ENCODE data around the gene ZFPM1.

DNA sequence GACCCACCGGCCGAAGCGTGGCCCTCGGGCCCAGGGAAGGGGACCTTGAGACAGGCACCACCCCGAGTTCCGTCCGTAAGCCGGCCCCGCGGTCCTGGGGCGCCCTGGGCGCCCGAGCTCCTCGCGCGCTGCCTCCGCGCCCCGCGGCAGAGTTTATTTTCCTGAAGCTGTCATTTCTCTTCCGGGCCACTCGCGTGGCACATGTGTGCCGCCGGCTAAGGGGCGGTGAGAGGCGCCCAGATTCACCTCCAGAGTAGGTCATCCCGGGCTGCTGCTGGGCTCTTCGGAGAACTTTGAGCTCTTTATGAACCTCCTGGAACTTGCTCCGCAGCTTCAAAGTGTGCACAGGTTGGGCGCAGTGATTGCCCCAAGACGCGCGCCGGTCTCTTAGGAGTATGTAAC lies 117.6 kb downstream of the ZFPM1 start:
- TF ChIP-seq EP300 (IDR thresholded peaks at IDR 0.05), result no peak
- TF ChIP-seq, protein P1, sequence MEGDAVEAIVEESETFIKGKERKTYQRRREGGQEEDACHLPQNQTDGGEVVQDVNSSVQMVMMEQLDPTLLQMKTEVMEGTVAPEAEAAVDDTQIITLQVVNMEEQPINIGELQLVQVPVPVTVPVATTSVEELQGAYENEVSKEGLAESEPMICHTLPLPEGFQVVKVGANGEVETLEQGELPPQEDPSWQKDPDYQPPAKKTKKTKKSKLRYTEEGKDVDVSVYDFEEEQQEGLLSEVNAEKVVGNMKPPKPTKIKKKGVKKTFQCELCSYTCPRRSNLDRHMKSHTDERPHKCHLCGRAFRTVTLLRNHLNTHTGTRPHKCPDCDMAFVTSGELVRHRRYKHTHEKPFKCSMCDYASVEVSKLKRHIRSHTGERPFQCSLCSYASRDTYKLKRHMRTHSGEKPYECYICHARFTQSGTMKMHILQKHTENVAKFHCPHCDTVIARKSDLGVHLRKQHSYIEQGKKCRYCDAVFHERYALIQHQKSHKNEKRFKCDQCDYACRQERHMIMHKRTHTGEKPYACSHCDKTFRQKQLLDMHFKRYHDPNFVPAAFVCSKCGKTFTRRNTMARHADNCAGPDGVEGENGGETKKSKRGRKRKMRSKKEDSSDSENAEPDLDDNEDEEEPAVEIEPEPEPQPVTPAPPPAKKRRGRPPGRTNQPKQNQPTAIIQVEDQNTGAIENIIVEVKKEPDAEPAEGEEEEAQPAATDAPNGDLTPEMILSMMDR (IDR thresholded peaks at IDR 0.05), result no peak
